ENCODE measurements around the gene CAMK1D. TPM values are rescaled to one million over a fixed set of nuclear protein-coding genes. Genes with fewer than 3 reads are reported as not detected.
"Not testable (repeated sequence)": the region's sequence is repeated elsewhere in the genome, so short reads cannot be mapped to it uniquely, and the experiment has no call there.

Gene CAMK1D
- total RNA-seq, 2 experiments from 2014 or later = 7.5 to 9.0 TPM

DNA sequence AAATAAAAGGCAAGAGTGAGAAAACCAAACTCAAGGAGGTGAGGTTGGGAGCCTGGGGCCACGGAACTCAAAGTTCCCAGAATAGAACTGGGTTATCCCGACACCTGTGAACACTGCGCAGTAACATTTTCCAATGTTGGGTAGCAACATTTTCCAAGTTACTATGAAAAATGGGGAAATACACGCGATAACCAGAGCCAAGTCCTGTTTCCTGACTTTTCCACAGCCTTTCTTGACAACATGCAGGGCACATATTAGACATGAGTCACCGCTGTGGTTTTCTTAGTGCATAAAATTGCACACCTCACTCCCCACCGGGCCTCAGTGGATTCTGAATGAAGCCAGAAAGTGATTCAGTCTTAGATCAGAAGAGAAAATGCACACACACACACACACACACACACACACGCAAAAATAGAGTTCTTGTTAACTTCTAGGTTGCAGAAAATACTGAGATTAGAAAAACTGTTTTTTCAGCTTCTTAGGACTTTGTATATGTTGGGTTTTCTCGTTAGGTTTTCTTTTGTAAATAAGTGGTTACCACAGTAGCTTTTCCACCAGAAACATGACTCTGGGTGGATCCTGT, 70.0 kb downstream of the CAMK1D start:
- ATAC-seq (ENCODE audit: low read depth) (peak; percentile 58), DNase-seq (no peak)
- POLR2A ChIA-PET = no interaction called here
- Mint-ChIP-seq H3K4me3 (no peak overlapping the region), H3K27ac (no peak overlapping the region), H3K36me3 (peaks cover under 1% of the 10 kb centered on the region), H3K4me1 (peaks cover 15% of the 10 kb centered on the region), H3K9me3 (no peaks in the 10 kb centered on the region), H3K27me3 (peaks cover 2% of the 10 kb centered on the region)

DNA sequence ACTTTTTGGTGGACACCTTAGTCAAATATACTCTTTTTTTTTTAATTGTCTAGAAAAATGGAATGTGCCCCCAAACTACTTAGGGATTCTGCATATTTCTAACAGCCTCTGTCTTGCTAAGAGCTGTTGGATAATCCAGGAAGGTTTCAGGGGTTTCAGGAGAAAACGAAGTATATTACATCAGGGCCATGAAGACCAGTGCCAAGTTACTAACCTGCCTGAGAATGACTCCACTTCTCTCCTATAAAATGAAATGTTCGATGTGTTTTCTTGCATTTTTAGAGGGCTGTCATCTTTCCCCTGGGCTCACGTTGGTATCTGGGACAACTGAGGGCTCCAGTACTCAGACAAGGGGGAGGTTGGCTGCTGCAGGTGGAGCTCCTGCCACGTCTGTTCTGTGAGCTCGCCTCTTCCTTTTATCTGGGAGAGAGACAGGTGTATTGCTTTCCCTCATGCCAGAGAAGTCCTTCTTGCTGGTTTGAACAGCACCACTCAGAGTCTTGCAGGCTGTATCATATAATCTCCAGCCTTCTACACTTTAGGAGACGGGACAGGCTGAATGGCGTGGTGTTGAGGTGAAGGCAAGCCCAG, 71.3 kb downstream of the CAMK1D start:
- H3K27ac Mint-ChIP-seq = no peak overlapping the region

DNA sequence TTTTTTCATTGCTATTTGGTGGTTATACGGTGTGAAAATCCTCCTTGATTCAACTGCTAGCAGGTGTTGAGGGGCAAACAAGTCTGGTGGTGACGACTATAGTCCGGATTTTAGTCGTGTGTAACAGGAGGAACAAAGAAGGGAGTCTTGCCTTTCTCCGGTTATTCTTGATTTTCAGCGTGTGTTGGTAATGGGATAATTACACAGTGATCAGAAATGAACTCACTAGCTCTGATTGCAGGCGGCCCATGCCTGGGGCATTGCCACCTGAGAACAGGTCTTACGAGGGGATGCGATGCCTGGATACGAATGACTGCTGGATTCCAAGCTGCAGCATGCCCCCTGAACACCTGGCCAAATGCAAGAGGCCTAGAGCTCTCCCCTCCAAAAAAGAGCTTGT, 72.8 kb downstream of the CAMK1D start:
- DNase-seq (no peak), ATAC-seq (ENCODE audit: low read depth) (no peak)
- H3K9me3 Mint-ChIP-seq = no peaks in the 10 kb centered on the region
- POLR2A ChIA-PET = no interaction called here
- peaks cover 2% of the 10 kb centered on the region for H3K27me3 Mint-ChIP-seq
- no peak overlapping the region for H3K4me3 Mint-ChIP-seq
- H3K4me1 Mint-ChIP-seq = peaks cover 13% of the 10 kb centered on the region
- no peak overlapping the region for H3K27ac Mint-ChIP-seq
- no peaks in the 10 kb centered on the region for H3K36me3 Mint-ChIP-seq

More for the DNA sequence above, 71.3 kb downstream of the CAMK1D start:
- Mint-ChIP-seq H3K4me3 (no peak overlapping the region), H3K4me1 (peaks cover 15% of the 10 kb centered on the region), H3K36me3 (no peaks in the 10 kb centered on the region), H3K9me3 (no peaks in the 10 kb centered on the region), H3K27me3 (peaks cover 2% of the 10 kb centered on the region)
- ATAC-seq (ENCODE audit: low read depth) (no peak), DNase-seq (no peak)
- POLR2A ChIA-PET = interaction anchor here (0.6 kb wide), 1 partner anchor 39 kb away, joined by 4 read pairs; no protein-coding TSS in a partner anchor

DNA sequence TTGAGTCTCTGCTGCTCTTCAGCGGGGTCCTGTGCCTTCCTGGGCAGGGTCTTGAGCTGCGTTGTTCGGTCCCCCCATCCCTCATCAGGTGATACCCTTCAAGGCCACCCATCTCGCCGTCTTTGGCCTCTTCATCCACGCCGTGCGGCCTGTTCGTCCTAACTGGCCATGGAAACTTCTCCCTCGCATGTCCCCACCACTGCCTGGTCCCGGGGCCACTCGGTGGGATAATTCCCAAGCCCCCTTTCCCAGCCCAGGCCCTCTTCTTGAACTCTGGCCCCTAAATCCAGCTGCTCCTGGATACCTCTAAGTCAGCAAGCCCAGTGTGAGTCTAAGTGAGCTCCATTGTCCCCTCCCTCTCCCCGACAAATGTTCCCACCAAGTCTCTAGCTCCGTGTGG, 74.5 kb downstream of the CAMK1D start:
- no peak overlapping the region for H3K4me3 Mint-ChIP-seq
- DNase-seq = no peak
- H3K4me1 Mint-ChIP-seq = peaks cover 12% of the 10 kb centered on the region
- H3K9me3 Mint-ChIP-seq = no peaks in the 10 kb centered on the region
- H3K36me3 Mint-ChIP-seq = no peaks in the 10 kb centered on the region
- no peak overlapping the region for H3K27ac Mint-ChIP-seq
- POLR2A ChIA-PET = no interaction called here
- H3K27me3 Mint-ChIP-seq = peaks cover 2% of the 10 kb centered on the region
- no peak for ATAC-seq (ENCODE audit: low read depth)

- Mint-ChIP-seq H3K36me3 (no peaks in the 10 kb centered on the region), H3K4me1 (peaks cover 2% of the 10 kb centered on the region), H3K9me3 (no peaks in the 10 kb centered on the region), H3K4me3 (no peak overlapping the region), H3K27me3 (no peaks in the 10 kb centered on the region), H3K27ac (no peak overlapping the region)
- POLR2A ChIA-PET = no interaction called here
- DNase-seq (no peak), ATAC-seq (ENCODE audit: low read depth) (no peak)
These were observed 77.9 kb downstream of the CAMK1D start for GRCh38 chr10:12427276-12427675.

DNA sequence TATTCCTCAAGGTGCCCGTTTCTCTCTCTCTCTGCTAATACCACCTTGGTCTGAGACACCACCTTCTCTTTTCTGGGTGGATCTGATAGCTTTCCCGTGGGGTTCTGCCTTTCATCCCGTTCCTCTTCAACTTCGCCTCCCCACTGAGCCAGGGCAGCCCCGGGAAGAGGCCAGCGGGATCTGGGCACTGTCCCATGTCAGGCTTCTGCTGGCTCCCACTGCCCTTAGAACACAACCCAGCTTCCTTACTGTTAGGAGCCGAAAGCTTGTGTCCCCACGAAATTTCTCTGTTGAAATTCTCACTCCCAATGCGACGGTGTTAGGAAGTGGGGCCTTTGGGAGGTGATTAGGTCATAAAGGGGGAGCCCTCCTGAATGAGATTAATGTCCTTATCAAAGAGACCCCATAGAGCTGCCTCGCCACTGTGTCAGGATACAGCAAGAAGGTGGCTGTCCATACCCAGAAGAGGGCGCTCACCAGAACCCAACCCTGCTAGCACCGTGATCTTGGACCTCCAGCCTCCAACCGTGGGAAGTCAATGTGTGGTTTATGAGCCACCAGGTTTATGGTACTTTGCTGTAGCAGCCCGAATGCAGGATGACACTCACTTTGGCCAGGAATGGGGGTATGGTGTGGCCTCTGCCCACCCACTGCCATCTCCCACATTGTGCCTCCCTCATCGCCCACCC, 79.2 kb downstream of the CAMK1D start:
- Mint-ChIP-seq H3K9me3 (no peaks in the 10 kb centered on the region), H3K4me1 (peaks cover 2% of the 10 kb centered on the region), H3K4me3 (no peak overlapping the region), H3K27ac (peak overlapping the region; percentile 21), H3K36me3 (no peaks in the 10 kb centered on the region), H3K27me3 (no peaks in the 10 kb centered on the region)
- DNase-seq (no peak), ATAC-seq (ENCODE audit: low read depth) (no peak)
- POLR2A ChIA-PET = no interaction called here

GRCh38 chr10:12430406-12430982, 81.1 kb downstream of the CAMK1D start:
- no peak for ATAC-seq (ENCODE audit: low read depth)
- Mint-ChIP-seq H3K9me3 (no peaks in the 10 kb centered on the region), H3K27ac (no peak overlapping the region), H3K36me3 (no peaks in the 10 kb centered on the region), H3K27me3 (no peaks in the 10 kb centered on the region), H3K4me1 (no peaks in the 10 kb centered on the region), H3K4me3 (no peak overlapping the region)
- POLR2A ChIA-PET = no interaction called here
- DNase-seq = no peak

- ATAC-seq (ENCODE audit: low read depth) = no peak
- Mint-ChIP-seq H3K4me3 (no peak overlapping the region), H3K36me3 (no peaks in the 10 kb centered on the region), H3K4me1 (no peaks in the 10 kb centered on the region), H3K27me3 (no peaks in the 10 kb centered on the region), H3K9me3 (no peaks in the 10 kb centered on the region), H3K27ac (no peak overlapping the region)
- POLR2A ChIA-PET = no interaction called here
- no peak for DNase-seq
These were observed 82.1 kb downstream of the CAMK1D start for GRCh38 chr10:12431151-12432101.

- H3K9me3 Mint-ChIP-seq = no peaks in the 10 kb centered on the region
- POLR2A ChIA-PET = no interaction called here
- DNase-seq = no peak
- no peaks in the 10 kb centered on the region for H3K36me3 Mint-ChIP-seq
- no peak overlapping the region for H3K27ac Mint-ChIP-seq
- H3K27me3 Mint-ChIP-seq = peaks cover under 1% of the 10 kb centered on the region
- no peak overlapping the region for H3K4me3 Mint-ChIP-seq
- no peak for ATAC-seq (ENCODE audit: low read depth)
- H3K4me1 Mint-ChIP-seq = no peaks in the 10 kb centered on the region
These were observed 83.2 kb downstream of the CAMK1D start for GRCh38 chr10:12432402-12433189.

GRCh38 chr10:12434277-12434676, 84.9 kb downstream of the CAMK1D start:
- no peaks in the 10 kb centered on the region for H3K4me1 Mint-ChIP-seq
- peaks cover 5% of the 10 kb centered on the region for H3K9me3 Mint-ChIP-seq
- H3K27ac Mint-ChIP-seq = no peak overlapping the region
- peaks cover 3% of the 10 kb centered on the region for H3K27me3 Mint-ChIP-seq
- no peak for DNase-seq
- POLR2A ChIA-PET = no interaction called here
- peaks cover 3% of the 10 kb centered on the region for H3K36me3 Mint-ChIP-seq
- ATAC-seq (ENCODE audit: low read depth) = no peak
- H3K4me3 Mint-ChIP-seq = no peak overlapping the region

GRCh38 chr10:12434677-12435076, 85.3 kb downstream of the CAMK1D start:
- DNase-seq; H3K9me3 Mint-ChIP-seq; H3K27ac Mint-ChIP-seq; H3K4me3 Mint-ChIP-seq; H3K36me3 Mint-ChIP-seq; H3K4me1 Mint-ChIP-seq; H3K27me3 Mint-ChIP-seq; ATAC-seq (ENCODE audit: low read depth); POLR2A ChIA-PET: not testable (repeated sequence)

DNA sequence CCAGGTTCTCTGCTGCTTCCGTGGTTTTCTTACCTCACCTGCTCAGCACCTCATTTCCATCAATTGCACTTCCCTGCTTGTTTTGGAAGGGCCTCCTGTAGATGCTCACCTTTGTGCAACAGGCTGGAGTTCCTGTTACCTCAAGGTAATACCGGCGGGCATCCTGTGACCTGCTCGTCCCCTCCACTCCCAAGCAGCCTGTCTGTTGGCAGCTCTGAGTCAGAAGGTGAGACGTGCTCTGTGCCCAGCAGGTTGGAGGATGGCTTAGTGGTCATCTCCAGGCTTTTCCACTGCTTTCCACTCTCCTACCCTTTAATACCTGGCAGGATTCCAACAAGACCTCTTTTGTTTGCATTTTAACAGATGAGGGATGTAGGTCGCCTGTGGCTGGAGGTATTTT, 86.0 kb downstream of the CAMK1D start:
- Mint-ChIP-seq H3K36me3 (peaks cover 3% of the 10 kb centered on the region), H3K9me3 (peaks cover 11% of the 10 kb centered on the region), H3K27me3 (peaks cover 3% of the 10 kb centered on the region), H3K4me1 (no peaks in the 10 kb centered on the region), H3K27ac (no peak overlapping the region), H3K4me3 (no peak overlapping the region)
- DNase-seq = no peak
- POLR2A ChIA-PET = no interaction called here
- no peak for ATAC-seq (ENCODE audit: low read depth)
